ENCODE measurements around the gene IFNG-AS1. TPM values are rescaled to one million over a fixed set of nuclear protein-coding genes. Genes with fewer than 3 reads are reported as not detected.

The IFNG-AS1 gene
- total and polyA plus RNA-seq, 7 experiments from 2014 or later, result 0.17 to 2.4 (median 1.5) TPM

DNA sequence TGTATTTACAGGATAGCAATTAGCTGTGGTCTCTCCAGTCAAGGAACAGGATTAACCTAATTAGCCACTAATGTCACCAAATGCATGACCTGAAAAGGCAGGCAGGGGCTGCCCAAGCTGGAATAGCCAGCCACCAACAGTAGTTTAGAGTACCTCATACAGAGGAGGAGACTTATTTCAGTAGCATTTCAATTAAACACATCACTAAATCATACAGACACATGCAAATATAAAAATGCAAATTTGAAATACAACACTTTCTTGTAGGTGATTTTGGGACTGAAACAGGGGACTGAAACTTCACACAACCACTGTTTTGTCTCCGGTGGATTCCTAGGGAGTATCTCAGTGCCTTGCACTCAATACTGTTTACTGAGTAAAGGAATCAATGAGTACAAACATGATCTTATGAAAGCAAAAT lies 636 bp upstream of the IFNG-AS1 start:
- peak overlapping the region in 5 of 9 donors; percentile 14 to 78 (median 74) for H3K27ac Mint-ChIP-seq
- Histone ChIP-seq H3K4me1 (ENCODE audit: control insufficient read depth in 2 of 2, insufficient read depth in 2 of 2, low read length in 2 of 2) (peaks cover 14 to 15% of the 10 kb centered on the region in 2 donors), H3K9me3 (ENCODE audit: control insufficient read depth in 2 of 3, low read length in 3 of 3) (no peaks in the 10 kb centered on the region), H3K27ac (ENCODE audit: low read depth, low read length) (no peak overlapping the region), H3K4me3 (ENCODE audit: low read length) (no peak overlapping the region), H3K36me3 (ENCODE audit: control insufficient read depth in 2 of 3, insufficient read depth in 3 of 3, low read length in 3 of 3) (no peaks in the 10 kb centered on the region), H3K27me3 (ENCODE audit: control insufficient read depth in 2 of 2, insufficient read depth in 2 of 2, low read length in 2 of 2) (no peaks in the 10 kb centered on the region)
- CTCF ChIA-PET, result interaction anchor here (0.6 kb wide), 1 partner anchor 633 kb away, joined by 3 read pairs; no protein-coding TSS in a partner anchor
- POLR2A ChIA-PET, result no interaction called here
- H3K27me3 Mint-ChIP-seq, result peaks cover 0 to 5% (median 0%) of the 10 kb centered on the region in 5 donors
- no peak for DNase-seq
- peaks cover 0 to 13% (median 0%) of the 10 kb centered on the region in 11 donors for H3K9me3 Mint-ChIP-seq
- peak overlapping the region in 5 of 10 donors; percentile 58 to 78 (median 69) for H3K4me3 Mint-ChIP-seq
- H3K4me1 Mint-ChIP-seq, result peaks cover 15 to 35% (median 31%) of the 10 kb centered on the region in 7 donors
- intact Hi-C loops (cut with micrococcal nuclease), result no loop called here
- ATAC-seq, result no peak
- H3K36me3 Mint-ChIP-seq, result peaks cover 0 to 2% (median 0%) of the 10 kb centered on the region in 5 donors

DNA sequence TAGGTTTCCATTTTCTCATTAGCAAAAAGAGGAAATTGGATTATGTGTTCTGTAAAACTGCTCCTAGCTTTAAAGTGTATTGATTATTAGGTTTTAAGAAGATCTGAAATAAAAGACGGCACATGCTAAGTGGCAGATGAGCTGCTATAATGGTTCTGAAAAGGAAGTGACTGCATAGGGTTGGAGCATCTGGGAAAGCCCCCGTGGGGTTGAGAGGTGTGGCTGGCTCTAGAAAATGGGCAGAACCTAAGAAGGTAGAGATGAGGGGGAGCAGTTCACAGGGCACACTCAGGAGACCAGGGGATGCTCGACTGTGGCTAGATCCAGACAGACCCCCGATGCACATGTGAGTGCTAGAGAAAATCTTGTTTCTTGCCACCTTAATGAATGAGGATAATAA lies 1.9 kb downstream of the IFNG-AS1 start:
- peak in 1 of 9 donors; percentile 12 for DNase-seq
- no peaks in the 10 kb centered on the region for H3K9me3 ChIP-seq (ENCODE audit: control insufficient read depth in 2 of 3, low read length in 3 of 3)
- Mint-ChIP-seq H3K36me3 (peaks cover 0 to 2% (median 0%) of the 10 kb centered on the region in 5 donors), H3K4me3 (peak overlapping the region in 8 of 10 donors; percentile 6 to 73 (median 24)), H3K27ac (peak overlapping the region in 4 of 9 donors; percentile 15 to 60 (median 18)), H3K4me1 (peaks cover 16 to 35% (median 31%) of the 10 kb centered on the region in 7 donors), H3K9me3 (peaks cover 0 to 9% (median 0%) of the 10 kb centered on the region in 11 donors), H3K27me3 (peaks cover 0 to 12% (median 4%) of the 10 kb centered on the region in 5 donors)
- POLR2A ChIA-PET, result no interaction called here
- no peaks in the 10 kb centered on the region for H3K27me3 ChIP-seq (ENCODE audit: control insufficient read depth in 2 of 2, insufficient read depth in 2 of 2, low read length in 2 of 2)
- peak; percentile 87 for ATAC-seq
- peak overlapping the region; percentile 10 for H3K4me3 ChIP-seq (ENCODE audit: low read length)
- intact Hi-C loops (cut with micrococcal nuclease), result no loop called here
- no peak overlapping the region for H3K27ac ChIP-seq (ENCODE audit: low read depth, low read length)
- peaks cover 15 to 17% of the 10 kb centered on the region in 2 donors for H3K4me1 ChIP-seq (ENCODE audit: control insufficient read depth in 2 of 2, insufficient read depth in 2 of 2, low read length in 2 of 2)
- no peaks in the 10 kb centered on the region for H3K36me3 ChIP-seq (ENCODE audit: control insufficient read depth in 2 of 3, insufficient read depth in 3 of 3, low read length in 3 of 3)
- CTCF ChIA-PET, result no interaction called here

DNA sequence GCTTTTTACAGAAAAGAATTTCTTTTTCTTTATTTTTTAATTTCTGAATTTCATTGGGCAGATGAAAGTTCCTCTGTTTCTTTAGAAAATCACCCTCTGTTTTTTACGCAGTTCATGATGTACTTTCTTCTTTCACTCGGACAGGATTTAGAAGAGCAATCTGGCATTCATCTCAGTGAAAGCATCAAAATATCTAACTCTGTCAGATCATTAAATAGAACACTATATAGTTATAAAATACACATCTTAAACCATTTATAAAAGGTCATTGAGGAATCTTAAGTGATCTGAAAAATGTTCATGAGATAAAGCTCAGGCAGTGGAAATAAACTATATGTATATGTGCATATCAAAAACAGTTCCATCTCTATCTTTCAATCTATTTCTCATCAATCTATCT lies 3.9 kb downstream of the IFNG-AS1 start:
- no peak for DNase-seq
- no peak overlapping the region for H3K27ac ChIP-seq (ENCODE audit: low read depth, low read length)
- Mint-ChIP-seq H3K4me1 (peaks cover 17 to 42% (median 36%) of the 10 kb centered on the region in 7 donors), H3K27me3 (peaks cover 0 to 13% (median 3%) of the 10 kb centered on the region in 5 donors), H3K27ac (no peak overlapping the region), H3K9me3 (no peaks in the 10 kb centered on the region), H3K4me3 (no peak overlapping the region), H3K36me3 (no peaks in the 10 kb centered on the region)
- H3K9me3 ChIP-seq (ENCODE audit: control insufficient read depth in 2 of 3, low read length in 3 of 3), result no peaks in the 10 kb centered on the region
- H3K27me3 ChIP-seq (ENCODE audit: control insufficient read depth in 2 of 2, insufficient read depth in 2 of 2, low read length in 2 of 2), result no peaks in the 10 kb centered on the region
- peaks cover 0 to 2% (median 0%) of the 10 kb centered on the region in 3 experiments for H3K36me3 ChIP-seq (ENCODE audit: control insufficient read depth in 2 of 3, insufficient read depth in 3 of 3, low read length in 3 of 3)
- peaks cover 12 to 15% of the 10 kb centered on the region in 2 donors for H3K4me1 ChIP-seq (ENCODE audit: control insufficient read depth in 2 of 2, insufficient read depth in 2 of 2, low read length in 2 of 2)
- no peak overlapping the region for H3K4me3 ChIP-seq (ENCODE audit: low read length)
- CTCF ChIA-PET, result no interaction called here
- intact Hi-C loops (cut with micrococcal nuclease), result no loop called here
- POLR2A ChIA-PET, result no interaction called here
- no peak for ATAC-seq

DNA sequence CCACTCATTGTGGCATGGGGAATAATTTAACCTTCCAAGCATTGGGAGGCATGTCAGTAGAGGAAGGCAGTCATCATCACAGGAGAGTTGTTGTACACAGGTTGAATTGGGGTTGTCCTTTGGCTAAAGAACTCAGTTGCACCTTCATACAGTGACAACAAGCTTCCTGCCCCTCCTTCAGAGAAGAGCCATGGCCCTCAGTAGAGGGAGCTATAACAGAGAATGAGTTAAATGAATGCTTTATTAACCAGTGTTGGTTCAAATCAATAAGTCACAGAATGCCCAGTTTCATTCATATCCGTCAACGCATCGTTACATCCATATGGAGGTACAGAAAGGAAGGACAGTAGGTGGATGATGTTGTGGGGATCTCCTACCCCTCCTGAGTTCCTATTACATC lies 4.8 kb downstream of the IFNG-AS1 start:
- no peak overlapping the region for H3K4me3 Mint-ChIP-seq
- CTCF ChIA-PET, result no interaction called here

DNA sequence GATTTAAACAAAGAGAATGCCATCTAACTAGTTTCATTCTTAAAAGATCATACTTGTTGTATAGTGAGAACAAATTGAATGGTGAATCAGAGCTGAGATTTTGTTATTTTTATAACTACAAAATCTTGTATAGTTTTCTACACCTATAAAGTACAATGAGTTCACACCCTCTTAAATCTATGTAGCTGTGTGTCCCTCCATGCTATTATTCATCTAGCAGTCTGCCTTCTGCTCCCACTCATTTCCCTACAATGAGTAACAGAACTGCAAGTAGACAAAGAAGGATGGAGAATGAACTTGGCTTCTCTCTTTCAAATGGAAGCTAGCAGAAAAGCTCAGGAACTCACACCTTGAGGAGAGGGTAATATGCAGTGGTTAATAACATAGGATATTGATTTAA lies 7.1 kb downstream of the IFNG-AS1 start:
- intact Hi-C loops (cut with micrococcal nuclease), result no loop called here
- POLR2A ChIA-PET, result interaction anchor here (0.6 kb wide), 2 partner anchors 24 to 1772 kb away, joined by 3 read pairs; no protein-coding TSS in a partner anchor
- CTCF ChIA-PET, result no interaction called here
- H3K27me3 Mint-ChIP-seq, result peaks cover 0 to 13% (median 3%) of the 10 kb centered on the region in 5 donors
- H3K36me3 ChIP-seq (ENCODE audit: control insufficient read depth in 2 of 3, insufficient read depth in 3 of 3, low read length in 3 of 3), result peaks cover 0 to 3% (median 0%) of the 10 kb centered on the region in 3 experiments
- no peaks in the 10 kb centered on the region for H3K9me3 Mint-ChIP-seq
- no peaks in the 10 kb centered on the region for H3K27me3 ChIP-seq (ENCODE audit: control insufficient read depth in 2 of 2, insufficient read depth in 2 of 2, low read length in 2 of 2)
- peaks cover 0 to 3% of the 10 kb centered on the region in 2 donors for H3K4me1 ChIP-seq (ENCODE audit: control insufficient read depth in 2 of 2, insufficient read depth in 2 of 2, low read length in 2 of 2)
- H3K4me3 Mint-ChIP-seq, result no peak overlapping the region
- H3K9me3 ChIP-seq (ENCODE audit: control insufficient read depth in 2 of 3, low read length in 3 of 3), result no peaks in the 10 kb centered on the region
- no peak for ATAC-seq
- DNase-seq, result no peak
- H3K4me1 Mint-ChIP-seq, result peaks cover 5 to 23% (median 14%) of the 10 kb centered on the region in 7 donors
- H3K36me3 Mint-ChIP-seq, result no peaks in the 10 kb centered on the region
- H3K4me3 ChIP-seq (ENCODE audit: low read length), result no peak overlapping the region
- no peak overlapping the region for H3K27ac Mint-ChIP-seq
- H3K27ac ChIP-seq (ENCODE audit: low read depth, low read length), result no peak overlapping the region

More for the DNA sequence above, 4.8 kb downstream of the IFNG-AS1 start:
- Mint-ChIP-seq H3K36me3 (no peaks in the 10 kb centered on the region), H3K9me3 (no peaks in the 10 kb centered on the region), H3K27me3 (peaks cover 0 to 13% (median 3%) of the 10 kb centered on the region in 5 donors), H3K4me1 (peaks cover 19 to 39% (median 31%) of the 10 kb centered on the region in 7 donors), H3K27ac (no peak overlapping the region)
- POLR2A ChIA-PET, result no interaction called here
- H3K27ac ChIP-seq (ENCODE audit: low read depth, low read length), result no peak overlapping the region
- no peaks in the 10 kb centered on the region for H3K27me3 ChIP-seq (ENCODE audit: control insufficient read depth in 2 of 2, insufficient read depth in 2 of 2, low read length in 2 of 2)
- no peaks in the 10 kb centered on the region for H3K9me3 ChIP-seq (ENCODE audit: control insufficient read depth in 2 of 3, low read length in 3 of 3)
- H3K4me1 ChIP-seq (ENCODE audit: control insufficient read depth in 2 of 2, insufficient read depth in 2 of 2, low read length in 2 of 2), result peaks cover 3 to 7% of the 10 kb centered on the region in 2 donors
- H3K4me3 ChIP-seq (ENCODE audit: low read length), result no peak overlapping the region
- no peak for ATAC-seq
- no peak for DNase-seq
- intact Hi-C loops (cut with micrococcal nuclease), result no loop called here
- H3K36me3 ChIP-seq (ENCODE audit: control insufficient read depth in 2 of 3, insufficient read depth in 3 of 3, low read length in 3 of 3), result peaks cover 0 to 3% (median 0%) of the 10 kb centered on the region in 3 experiments

DNA sequence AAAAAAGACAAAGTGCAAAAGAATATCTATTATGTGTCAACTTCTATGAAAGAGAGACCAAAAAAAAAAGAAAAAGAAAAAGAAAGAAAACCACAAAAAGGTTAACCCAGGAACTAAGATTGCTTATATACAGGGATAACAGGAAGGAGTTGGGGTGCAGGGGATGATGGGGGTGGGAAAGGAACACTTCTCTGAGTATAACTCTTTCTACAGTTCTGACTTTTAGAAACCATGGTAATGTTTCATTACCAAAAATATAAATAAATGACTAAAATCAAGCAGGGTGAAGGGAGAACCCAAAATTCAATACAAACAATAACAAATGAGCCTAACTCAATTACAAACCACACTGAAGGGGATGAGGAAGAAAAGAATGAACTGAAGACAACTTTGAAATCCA lies 9.1 kb downstream of the IFNG-AS1 start:
- ATAC-seq, result no peak

DNA sequence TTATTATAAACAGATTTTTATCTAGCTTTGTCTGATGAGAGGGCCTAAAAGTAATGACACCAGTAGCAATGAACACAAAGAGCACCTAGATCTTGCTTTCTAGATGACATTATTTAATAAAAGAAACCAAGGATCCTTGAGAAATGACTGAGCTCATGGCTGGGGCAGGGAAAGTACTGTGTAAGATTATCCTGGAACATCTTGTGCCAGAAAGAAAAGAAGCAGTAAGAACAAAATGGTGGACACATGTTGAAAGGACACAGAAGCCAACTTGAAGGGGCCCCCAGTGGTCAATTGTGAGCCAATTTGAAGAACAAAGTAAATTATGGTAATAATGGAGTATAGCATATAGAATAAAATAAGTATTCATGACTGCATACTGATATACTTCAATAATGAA lies 10.0 kb downstream of the IFNG-AS1 start:
- CTCF ChIA-PET, result no interaction called here
- ATAC-seq (no peak), DNase-seq (no peak)
- no peak overlapping the region for H3K4me3 ChIP-seq (ENCODE audit: low read length)
- no peaks in the 10 kb centered on the region for H3K36me3 Mint-ChIP-seq
- H3K27me3 ChIP-seq (ENCODE audit: control insufficient read depth in 2 of 2, insufficient read depth in 2 of 2, low read length in 2 of 2), result no peaks in the 10 kb centered on the region
- H3K27ac ChIP-seq (ENCODE audit: low read depth, low read length), result no peak overlapping the region
- peaks cover 0 to 3% (median 0%) of the 10 kb centered on the region in 3 experiments for H3K36me3 ChIP-seq (ENCODE audit: control insufficient read depth in 2 of 3, insufficient read depth in 3 of 3, low read length in 3 of 3)
- H3K9me3 Mint-ChIP-seq, result no peaks in the 10 kb centered on the region
- POLR2A ChIA-PET, result no interaction called here
- no peaks in the 10 kb centered on the region for H3K9me3 ChIP-seq (ENCODE audit: control insufficient read depth in 2 of 3, low read length in 3 of 3)
- intact Hi-C loops (cut with micrococcal nuclease), result no loop called here
- peaks cover 0 to 6% of the 10 kb centered on the region in 2 donors for H3K4me1 ChIP-seq (ENCODE audit: control insufficient read depth in 2 of 2, insufficient read depth in 2 of 2, low read length in 2 of 2)
- H3K27ac Mint-ChIP-seq, result no peak overlapping the region
- H3K4me3 Mint-ChIP-seq, result no peak overlapping the region
- peaks cover 5 to 15% (median 7%) of the 10 kb centered on the region in 7 donors for H3K4me1 Mint-ChIP-seq
- H3K27me3 Mint-ChIP-seq, result peaks cover 0 to 7% (median 0%) of the 10 kb centered on the region in 5 donors

More for the DNA sequence above, 9.1 kb downstream of the IFNG-AS1 start:
- intact Hi-C loops (cut with micrococcal nuclease), result no loop called here
- ChIA-PET CTCF (no interaction called here), POLR2A (no interaction called here)
- Histone ChIP-seq H3K9me3 (ENCODE audit: control insufficient read depth in 2 of 3, low read length in 3 of 3) (no peaks in the 10 kb centered on the region), H3K4me1 (ENCODE audit: control insufficient read depth in 2 of 2, insufficient read depth in 2 of 2, low read length in 2 of 2) (peaks cover 0 to 6% of the 10 kb centered on the region in 2 donors), H3K27me3 (ENCODE audit: control insufficient read depth in 2 of 2, insufficient read depth in 2 of 2, low read length in 2 of 2) (no peaks in the 10 kb centered on the region), H3K4me3 (ENCODE audit: low read length) (no peak overlapping the region), H3K36me3 (ENCODE audit: control insufficient read depth in 2 of 3, insufficient read depth in 3 of 3, low read length in 3 of 3) (peaks cover 0 to 3% (median 0%) of the 10 kb centered on the region in 3 experiments), H3K27ac (ENCODE audit: low read depth, low read length) (no peak overlapping the region)
- H3K9me3 Mint-ChIP-seq, result no peaks in the 10 kb centered on the region
- H3K27ac Mint-ChIP-seq, result peak overlapping the region in 2 of 9 donors; percentile 24 to 33
- no peaks in the 10 kb centered on the region for H3K36me3 Mint-ChIP-seq
- no peak for DNase-seq
- peaks cover 5 to 15% (median 7%) of the 10 kb centered on the region in 7 donors for H3K4me1 Mint-ChIP-seq
- H3K4me3 Mint-ChIP-seq, result no peak overlapping the region
- peaks cover 0 to 13% (median 0%) of the 10 kb centered on the region in 5 donors for H3K27me3 Mint-ChIP-seq
